Stomach (tissue), 4 donors: Measurements from ENCODE around the gene ATP6V0D1.

Experiments
- EP300 ChIP-seq: sonication (generic); formaldehyde crosslinking; IDR thresholded peaks from one replicate; pipeline ENCODE4 v1.6.1; 2017; ENCODE audit warnings: antibody characterized with exemption
- POLR2A ChIP-seq, 4 donors: fragments of 450-650 bp; IDR thresholded peaks; one replicate each; pipeline ENCODE4 v1.6.1; 2016; ENCODE audit warnings: antibody characterized with exemption in 4 of 4, control low read depth in 2 of 4, mild to moderate bottlenecking in 1 of 4, moderate library complexity in 1 of 4
- POLR2AphosphoS5 ChIP-seq, 3 donors: sonication (generic); formaldehyde crosslinking; IDR thresholded peaks; one replicate each; pipeline ENCODE4 v1.6.1; 2016; ENCODE audit warnings: antibody characterized with exemption in 3 of 3
- TF ChIP-seq, protein P1 (sequence below), 7 experiments: fragments of 450-650 bp in 4 of 7; fragments of 200-600 bp in 3 of 7; sonication (generic) in 3 of 7; IDR thresholded peaks; one replicate each; pipeline ENCODE4 v1.5.1; 2016 to 2019; ENCODE audit warnings: antibody characterized with exemption in 7 of 7, control low read depth in 2 of 7, mild to moderate bottlenecking in 1 of 7

- TF ChIP-seq, protein P1, sequence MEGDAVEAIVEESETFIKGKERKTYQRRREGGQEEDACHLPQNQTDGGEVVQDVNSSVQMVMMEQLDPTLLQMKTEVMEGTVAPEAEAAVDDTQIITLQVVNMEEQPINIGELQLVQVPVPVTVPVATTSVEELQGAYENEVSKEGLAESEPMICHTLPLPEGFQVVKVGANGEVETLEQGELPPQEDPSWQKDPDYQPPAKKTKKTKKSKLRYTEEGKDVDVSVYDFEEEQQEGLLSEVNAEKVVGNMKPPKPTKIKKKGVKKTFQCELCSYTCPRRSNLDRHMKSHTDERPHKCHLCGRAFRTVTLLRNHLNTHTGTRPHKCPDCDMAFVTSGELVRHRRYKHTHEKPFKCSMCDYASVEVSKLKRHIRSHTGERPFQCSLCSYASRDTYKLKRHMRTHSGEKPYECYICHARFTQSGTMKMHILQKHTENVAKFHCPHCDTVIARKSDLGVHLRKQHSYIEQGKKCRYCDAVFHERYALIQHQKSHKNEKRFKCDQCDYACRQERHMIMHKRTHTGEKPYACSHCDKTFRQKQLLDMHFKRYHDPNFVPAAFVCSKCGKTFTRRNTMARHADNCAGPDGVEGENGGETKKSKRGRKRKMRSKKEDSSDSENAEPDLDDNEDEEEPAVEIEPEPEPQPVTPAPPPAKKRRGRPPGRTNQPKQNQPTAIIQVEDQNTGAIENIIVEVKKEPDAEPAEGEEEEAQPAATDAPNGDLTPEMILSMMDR (IDR thresholded peaks at IDR 0.05) = no peak
- TF ChIP-seq EP300 = no peak
- TF ChIP-seq POLR2A (IDR thresholded peaks at IDR 0.05) = no peak
- TF ChIP-seq POLR2AphosphoS5 (IDR thresholded peaks at IDR 0.05) = no peak
Observed at GRCh38 chr16:67516296-67517154, 35.6 kb upstream of the ATP6V0D1 start.
